ENCODE results near the gene PTPRN2. TPM values are rescaled to one million over a fixed set of nuclear protein-coding genes. Genes with fewer than 3 reads are reported as not detected.

The PTPRN2 gene
- total and polyA plus RNA-seq, 2 donors (not counting 3 experiments of a cell fraction or from before 2014, with no cell fraction given), result 0.62 to 0.88 TPM

GRCh38 chr7:157684157-157684908 is 903.3 kb downstream of the PTPRN2 start:
- H3K9me3 ChIP-seq (replicated peaks; ENCODE audit: control insufficient read depth, insufficient read depth, low read length), result no peaks in the 10 kb centered on the region
- H3K79me2 ChIP-seq (ENCODE audit: control insufficient read depth, insufficient read depth, low read length), result no peaks in the 10 kb centered on the region
- peaks cover 44 to 74% of the 10 kb centered on the region in 2 experiments for H3K27me3 ChIP-seq (ENCODE audit: control insufficient read depth in 2 of 2, insufficient read depth in 2 of 2, low read length in 2 of 2)
- no peaks in the 10 kb centered on the region for H4K20me1 ChIP-seq (replicated peaks; ENCODE audit: control insufficient read depth, extremely low read depth, insufficient read depth, low read length)
- CTCF ChIA-PET, result no interaction called here
- intact Hi-C loops (cut with micrococcal nuclease), result no loop called here
- no peak overlapping the region for H3K27ac ChIP-seq (ENCODE audit: insufficient read depth, low read depth, low read length)
- DNase-seq (ENCODE audit: low read depth, low spot score) (no peak), FAIRE-seq (no peak)
- no peak overlapping the region for H3K4me2 ChIP-seq (ENCODE audit: insufficient read depth, low read length)
- TF ChIP-seq GATA2 (IDR thresholded peaks at IDR 0.05; ENCODE audit: insufficient read depth, insufficient read length, low read depth, low read length) (no peak), JUN (IDR thresholded peaks at IDR 0.05; ENCODE audit: borderline replicate concordance, insufficient read depth, insufficient read length, low read depth) (no peak), MYC (IDR thresholded peaks at IDR 0.05; ENCODE audit: low read depth, low read length) (no peak), FOS (IDR thresholded peaks at IDR 0.05; ENCODE audit: borderline replicate concordance, insufficient read depth, low read length) (no peak), EZH2 (IDR thresholded peaks at IDR 0.05; ENCODE audit: borderline replicate concordance, low read depth, low read length, severe bottlenecking) (no peak), POLR2A (IDR thresholded peaks at IDR 0.05; ENCODE audit: low read depth, low read length) (no peak), POLR2AphosphoS5 (IDR thresholded peaks at IDR 0.05; ENCODE audit: insufficient read depth, low read depth, low read length) (no peak)
- POLR2A ChIA-PET, result no interaction called here
- no peak overlapping the region for H3K9ac ChIP-seq (replicated peaks; ENCODE audit: extremely low read depth, insufficient read depth, low read length)
- no peaks in the 10 kb centered on the region for H3K9me1 ChIP-seq (replicated peaks; ENCODE audit: control insufficient read depth, extremely low read depth, insufficient read depth, low read length)
- H3K36me3 ChIP-seq (ENCODE audit: control insufficient read depth in 2 of 2, extremely low read depth in 1 of 2, insufficient read depth in 2 of 2, low read length in 2 of 2), result no peaks in the 10 kb centered on the region
- dilution Hi-C loops (cut with MboI; ENCODE audit: extremely low pct_ligation_motif_present, low sequenced_read_pairs), result no loop called here
- no peak overlapping the region for H2AFZ ChIP-seq (ENCODE audit: low read depth, low read length)
- no TSS peak for BruUV-seq (replicated peaks)
- H3K4me3 ChIP-seq (replicated peaks in 1 of 3; ENCODE audit: insufficient read depth in 1 of 3, low read depth in 1 of 3, low read length in 3 of 3), result no peak overlapping the region
- H3K4me1 ChIP-seq (ENCODE audit: control insufficient read depth, extremely low read depth, insufficient read depth, low read length), result no peaks in the 10 kb centered on the region

DNA sequence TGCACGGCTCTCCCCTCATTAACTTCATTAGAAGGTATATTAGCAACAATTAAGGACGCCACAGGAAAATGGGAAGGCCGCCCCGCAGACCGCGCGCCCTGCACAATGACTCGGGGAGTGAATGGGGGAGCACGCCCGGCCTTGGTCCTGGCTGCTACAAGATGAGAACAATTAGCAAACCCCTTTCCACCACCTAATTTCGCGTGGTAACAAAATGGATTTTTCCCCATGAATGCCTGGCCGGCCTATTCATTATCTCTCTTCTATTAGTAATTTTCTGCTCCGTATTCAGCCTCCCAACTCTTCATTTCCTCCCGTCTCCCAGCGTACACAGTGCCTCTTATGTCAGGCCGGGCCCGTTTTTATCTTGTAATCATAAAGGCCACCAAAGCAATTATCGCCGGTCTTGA is 903.9 kb downstream of the PTPRN2 start:
- no peak overlapping the region for H3K27ac ChIP-seq (ENCODE audit: insufficient read depth, low read depth, low read length)
- dilution Hi-C loops (cut with MboI; ENCODE audit: extremely low pct_ligation_motif_present, low sequenced_read_pairs), result no loop called here
- H3K36me3 ChIP-seq (ENCODE audit: control insufficient read depth in 2 of 2, extremely low read depth in 1 of 2, insufficient read depth in 2 of 2, low read length in 2 of 2), result no peaks in the 10 kb centered on the region
- no peaks in the 10 kb centered on the region for H3K79me2 ChIP-seq (ENCODE audit: control insufficient read depth, insufficient read depth, low read length)
- TF ChIP-seq EZH2 (IDR thresholded peaks at IDR 0.05; ENCODE audit: borderline replicate concordance, low read depth, low read length, severe bottlenecking) (peak; percentile 44), GATA2 (IDR thresholded peaks at IDR 0.05; ENCODE audit: insufficient read depth, insufficient read length, low read depth, low read length) (no peak), JUN (IDR thresholded peaks at IDR 0.05; ENCODE audit: borderline replicate concordance, insufficient read depth, insufficient read length, low read depth) (no peak)
- H3K4me3 ChIP-seq (replicated peaks in 1 of 3; ENCODE audit: insufficient read depth in 1 of 3, low read depth in 1 of 3, low read length in 3 of 3), result no peak overlapping the region
- H3K4me2 ChIP-seq (ENCODE audit: insufficient read depth, low read length), result no peak overlapping the region
- no peaks in the 10 kb centered on the region for H4K20me1 ChIP-seq (replicated peaks; ENCODE audit: control insufficient read depth, extremely low read depth, insufficient read depth, low read length)
- intact Hi-C loops (cut with micrococcal nuclease), result no loop called here
- H3K9ac ChIP-seq (replicated peaks; ENCODE audit: extremely low read depth, insufficient read depth, low read length), result no peak overlapping the region
- no peaks in the 10 kb centered on the region for H3K4me1 ChIP-seq (ENCODE audit: control insufficient read depth, extremely low read depth, insufficient read depth, low read length)
- no peak overlapping the region for H2AFZ ChIP-seq (ENCODE audit: low read depth, low read length)
- BruUV-seq (replicated peaks), result no TSS peak
- peaks cover 40 to 68% of the 10 kb centered on the region in 2 experiments for H3K27me3 ChIP-seq (ENCODE audit: control insufficient read depth in 2 of 2, insufficient read depth in 2 of 2, low read length in 2 of 2)
- FAIRE-seq, result no peak
- DNase-seq (ENCODE audit: low read depth, low spot score), result no peak
- no peaks in the 10 kb centered on the region for H3K9me3 ChIP-seq (replicated peaks; ENCODE audit: control insufficient read depth, insufficient read depth, low read length)
- no peaks in the 10 kb centered on the region for H3K9me1 ChIP-seq (replicated peaks; ENCODE audit: control insufficient read depth, extremely low read depth, insufficient read depth, low read length)
- ChIA-PET CTCF (no interaction called here), POLR2A (no interaction called here)

Data from endothelial cell of umbilical vein (primary cell).